NCI-H1930 (cell line): Measurements from ENCODE around the gene PLA2G4D.

Experiments
- DNase-seq, 2 experiments: peaks; one replicate each; lab custom pipeline; 2025; lab: John Stamatoyannopoulos, UW

Gene PLA2G4D

DNA sequence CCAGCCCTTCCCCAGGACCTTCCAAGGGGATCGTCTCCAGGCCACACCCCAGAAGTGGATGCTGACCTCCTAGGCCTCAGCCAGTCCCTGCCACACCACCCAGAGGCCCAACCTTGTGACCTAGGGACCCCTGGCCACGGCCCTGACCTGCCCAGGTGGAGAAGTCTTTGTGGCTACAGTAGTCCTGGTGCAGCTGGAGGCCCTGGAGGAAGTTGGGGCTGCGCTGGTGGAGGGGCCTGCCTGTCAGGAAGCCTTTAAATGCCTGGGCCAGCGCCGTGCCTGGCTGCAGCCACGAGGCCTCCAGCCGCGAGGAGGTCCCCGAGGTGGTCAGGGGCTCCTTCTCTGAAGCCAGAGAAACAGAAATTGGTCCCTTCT is 23.4 kb downstream of the PLA2G4D start:
- DNase-seq, result no peak

DNA sequence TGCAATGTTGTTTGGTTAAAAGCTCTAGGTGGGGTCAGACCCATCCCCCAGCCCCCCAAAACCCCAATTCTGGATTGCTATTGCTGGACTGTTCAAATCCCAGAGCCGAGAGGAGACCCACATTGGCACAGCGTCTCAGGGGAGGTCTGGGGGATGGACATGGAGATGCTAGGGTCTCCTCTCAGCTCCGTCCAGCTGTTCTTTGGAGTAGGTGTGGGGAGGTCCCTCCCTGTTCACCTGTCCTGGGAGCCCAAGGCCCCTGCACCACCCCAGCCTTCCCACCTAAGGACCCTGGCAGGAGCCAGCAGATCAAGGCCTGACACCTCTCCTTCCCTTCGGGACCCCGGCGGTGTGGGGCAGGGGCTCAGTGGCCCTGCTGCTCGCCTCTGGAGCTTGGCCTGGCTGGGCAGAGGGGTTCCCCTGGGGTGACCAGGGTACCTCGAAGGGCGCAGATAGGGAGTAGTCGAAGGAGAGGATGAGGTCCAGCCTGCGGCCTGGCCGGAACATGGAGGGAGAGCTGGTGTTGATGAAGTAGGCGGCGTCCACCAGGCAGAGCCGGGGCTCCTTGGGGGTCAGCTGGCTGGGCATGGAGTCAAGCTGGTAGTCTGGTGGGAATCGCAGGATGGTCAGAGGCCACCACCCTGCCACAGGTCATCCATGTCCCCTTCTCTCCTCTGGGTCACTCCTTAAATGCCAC is 23.9 kb downstream of the PLA2G4D start:
- DNase-seq, result no peak

DNA sequence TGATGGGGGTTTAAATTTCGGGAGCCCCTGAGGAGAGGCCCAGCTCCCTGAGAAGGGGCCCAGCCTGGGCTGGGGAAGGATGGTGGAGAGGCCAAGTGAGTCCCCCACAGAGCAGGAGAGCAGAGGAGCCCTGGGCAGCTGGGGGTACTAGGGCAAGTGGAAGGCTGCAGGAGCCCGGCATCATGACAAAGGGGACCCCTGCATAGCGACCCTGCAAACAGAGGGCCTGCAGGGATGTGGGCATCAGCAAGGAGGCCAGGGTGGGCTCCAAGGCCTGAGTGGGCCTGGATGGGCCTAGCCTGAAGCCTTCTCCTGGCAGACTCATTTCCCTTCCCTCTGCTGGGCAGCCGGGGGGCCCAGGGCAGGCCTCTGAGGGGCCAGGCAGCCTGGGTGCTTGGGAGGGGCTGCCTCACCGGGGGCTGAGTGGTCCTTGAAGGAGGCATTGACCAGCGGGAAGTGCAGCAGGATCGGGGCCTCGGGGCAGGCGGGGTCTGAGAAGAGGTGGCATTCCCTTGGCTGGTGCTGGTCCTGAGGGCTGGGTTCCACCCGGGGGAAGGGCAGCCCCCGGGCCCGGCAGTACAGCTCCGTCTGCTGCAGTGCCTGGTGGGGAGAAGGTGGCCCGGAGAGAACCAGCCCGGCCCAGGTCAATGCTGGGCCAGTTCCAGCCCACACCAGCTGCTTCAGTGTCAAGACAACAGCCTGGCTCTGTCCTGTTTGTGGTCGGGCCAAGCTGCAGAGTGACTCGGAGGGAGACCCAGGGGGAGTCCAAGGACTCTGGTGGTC is 24.7 kb downstream of the PLA2G4D start:
- DNase-seq, result no peak

DNA sequence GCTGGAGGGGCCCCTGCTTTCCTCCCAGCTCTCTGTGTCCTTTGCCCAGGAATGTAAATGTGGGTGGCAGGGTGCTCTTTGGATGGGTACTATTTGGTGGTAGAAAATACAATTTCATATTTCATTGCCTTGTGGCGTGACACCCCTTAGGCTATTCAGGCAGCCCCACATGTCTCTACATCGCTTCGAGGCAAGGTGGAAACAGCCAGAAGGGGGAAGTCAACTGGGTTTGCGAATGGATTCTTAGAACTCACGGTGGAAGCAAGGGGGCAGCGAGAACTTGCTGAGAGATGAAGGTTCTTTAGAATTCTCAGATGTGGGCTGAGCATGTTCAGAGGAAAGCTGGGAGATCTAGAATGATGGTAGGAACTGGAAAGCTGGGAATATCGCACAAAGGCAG is 25.3 kb downstream of the PLA2G4D start:
- no peak for DNase-seq

DNA sequence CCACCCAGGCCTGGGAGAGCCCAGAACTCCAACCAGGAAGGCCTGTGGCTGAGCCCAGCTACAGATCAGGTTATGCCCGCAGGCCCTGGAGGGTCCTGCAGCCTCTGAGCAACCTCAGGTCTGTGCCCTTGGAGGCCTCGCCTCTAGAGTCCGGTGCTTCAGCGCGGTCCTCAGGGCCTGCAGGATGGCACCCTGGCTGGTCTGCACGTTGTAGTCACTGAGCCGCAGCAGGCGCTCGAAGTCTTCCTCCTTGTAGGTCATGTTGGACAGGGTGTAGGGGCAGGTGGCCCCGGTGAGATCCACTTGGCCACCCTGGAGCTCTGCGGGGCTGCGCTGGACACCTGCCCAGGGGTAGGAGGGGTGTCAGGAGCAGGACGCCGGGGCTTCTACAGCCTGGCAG is 25.8 kb downstream of the PLA2G4D start:
- DNase-seq, result no peak

DNA sequence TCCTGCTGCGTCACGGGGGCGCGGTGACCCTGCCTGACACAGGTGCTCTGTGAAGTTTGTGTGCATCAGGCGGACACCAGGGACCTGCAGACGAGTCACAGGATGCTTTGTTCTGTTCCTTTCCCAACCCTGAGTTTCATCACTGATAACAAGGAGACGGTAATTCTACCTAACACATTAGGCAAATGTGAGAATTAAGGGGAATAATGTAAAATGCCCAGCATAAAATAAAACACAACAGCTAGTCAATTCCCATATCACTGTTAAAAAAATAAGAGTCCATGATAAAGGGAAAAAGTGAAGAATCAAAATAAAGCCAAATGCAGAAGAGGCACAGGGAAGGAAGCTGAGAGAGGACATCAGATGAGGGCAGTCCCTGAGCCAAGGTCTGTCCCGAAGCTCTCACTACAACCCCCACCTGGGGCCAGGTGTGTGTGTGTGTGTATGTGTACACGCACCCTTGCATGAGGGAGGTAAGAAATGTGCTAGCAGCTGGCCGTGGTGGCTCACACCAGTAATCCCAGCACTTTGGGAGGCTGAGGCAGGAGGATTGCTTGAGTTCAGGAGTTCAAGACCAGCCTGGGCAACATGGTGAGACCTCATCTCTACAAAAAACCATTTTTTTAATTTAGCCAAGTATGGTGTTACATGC is 27.5 kb downstream of the PLA2G4D start:
- no peak for DNase-seq

DNA sequence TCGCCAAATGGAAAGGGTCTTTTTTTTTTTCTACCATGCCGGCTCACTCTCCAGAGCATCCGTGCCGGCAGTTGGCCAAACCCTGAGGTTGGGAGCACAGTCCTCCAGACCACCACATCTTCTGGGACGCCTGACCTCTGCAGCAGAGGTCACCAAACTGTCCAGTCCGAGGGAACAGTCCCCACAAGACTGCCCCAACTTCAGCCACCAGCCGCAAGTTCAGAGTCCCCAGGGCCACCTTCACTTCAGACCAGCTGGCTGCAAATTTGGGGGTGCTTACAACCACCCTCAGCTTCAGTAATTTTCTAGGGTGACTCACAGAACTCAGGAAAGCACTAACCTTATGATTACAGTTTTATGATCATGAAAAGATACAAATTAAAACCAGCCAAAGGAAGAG is 28.9 kb downstream of the PLA2G4D start:
- no peak for DNase-seq

DNA sequence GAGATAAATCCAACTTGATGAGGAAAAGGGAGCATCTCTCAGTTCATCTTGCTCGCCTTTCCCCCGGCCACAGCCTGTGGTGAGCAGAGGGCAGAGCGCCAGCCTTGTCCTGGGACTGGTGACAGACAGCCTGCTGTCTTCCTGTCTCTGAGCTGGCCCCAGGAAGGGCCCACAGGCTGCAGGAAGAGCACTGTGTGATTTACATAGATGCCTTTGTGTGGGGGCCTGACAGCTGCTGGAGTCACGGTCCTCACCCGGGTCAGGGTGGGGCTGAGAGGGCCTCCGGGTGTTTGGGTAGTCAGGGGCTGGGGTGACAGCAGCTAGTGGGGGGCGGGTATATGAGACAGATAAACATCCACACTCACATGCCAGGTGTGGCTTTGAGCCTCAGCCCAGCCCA is 29.3 kb downstream of the PLA2G4D start:
- DNase-seq, result no peak

DNA sequence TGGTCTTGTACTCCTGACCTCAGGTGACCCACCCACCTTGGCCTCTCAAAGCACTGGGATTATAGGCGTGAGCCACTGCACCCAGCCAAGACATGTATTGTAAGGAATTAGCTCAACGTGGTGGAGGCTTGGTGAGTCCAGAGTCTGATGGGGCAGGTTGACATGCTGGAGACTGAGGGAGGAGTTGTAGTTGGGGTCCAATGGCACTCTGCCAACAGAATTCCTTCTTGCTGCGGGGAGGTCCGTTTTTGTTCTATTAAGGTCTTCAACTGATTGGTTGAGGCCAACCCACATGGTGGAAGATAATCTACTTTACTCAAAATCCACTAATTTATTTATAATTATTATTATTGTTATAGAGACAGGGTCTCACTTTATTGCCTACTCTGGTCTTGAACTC is 30.1 kb downstream of the PLA2G4D start:
- no peak for DNase-seq

DNA sequence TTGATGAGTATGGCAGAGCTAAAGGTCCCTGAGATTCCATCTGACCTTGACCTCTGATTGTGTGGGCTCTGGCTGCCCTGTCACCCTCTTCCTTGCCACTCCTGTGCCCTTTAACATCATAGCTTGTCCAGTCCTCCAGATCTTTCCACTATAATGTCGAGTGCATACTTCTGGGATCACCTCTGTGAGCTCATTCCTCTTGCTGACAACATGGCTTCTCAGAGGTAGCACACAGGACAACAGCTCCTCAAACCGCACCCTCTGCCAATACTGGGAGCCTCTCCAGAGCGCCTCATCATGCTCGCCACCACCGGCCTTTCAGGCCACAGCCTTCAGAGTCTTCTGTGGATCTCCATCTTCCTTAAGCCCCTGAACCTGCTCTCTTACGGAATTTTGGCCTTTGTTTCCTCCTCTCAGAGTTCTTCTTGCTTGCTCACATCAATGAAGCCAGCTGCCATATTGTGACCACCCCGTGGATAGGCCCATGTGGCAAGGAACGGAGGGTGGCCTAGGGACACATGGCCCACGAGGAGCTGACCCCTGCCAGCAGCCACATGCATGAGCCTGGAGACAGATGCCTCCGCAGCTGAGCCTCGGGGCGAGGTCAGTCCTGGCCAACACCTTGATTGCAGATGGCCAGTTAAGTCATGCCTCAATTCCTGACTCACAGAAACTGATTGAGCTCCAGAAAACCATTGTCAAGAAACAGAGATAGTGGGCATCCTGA is 31.1 kb downstream of the PLA2G4D start:
- no peak for DNase-seq

DNA sequence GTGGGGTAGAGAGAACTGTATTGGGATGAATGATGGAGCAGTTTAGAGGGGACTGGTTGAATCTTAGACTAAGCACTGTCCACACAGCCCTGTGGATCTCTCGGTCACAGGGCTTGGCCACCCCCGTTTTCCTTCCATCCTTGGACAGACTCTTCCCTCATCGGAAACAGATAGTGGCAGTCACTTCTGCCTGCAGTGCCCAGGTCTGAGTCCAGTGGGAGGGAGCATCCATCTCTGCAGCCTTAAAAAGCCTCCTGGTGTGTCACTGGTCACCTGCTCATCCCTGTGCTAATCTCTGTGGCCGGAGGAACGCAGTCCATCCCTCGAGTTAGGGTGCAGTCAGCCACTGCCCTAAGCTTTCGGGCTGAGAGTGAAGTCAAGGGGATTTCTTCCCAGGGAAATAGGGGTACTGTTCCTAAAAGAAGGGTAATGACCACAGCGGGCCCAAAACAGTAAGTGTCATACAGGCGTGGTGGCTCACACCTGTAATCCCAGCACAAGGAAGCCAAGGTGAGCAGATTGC is 32.0 kb downstream of the PLA2G4D start:
- DNase-seq, result no peak

DNA sequence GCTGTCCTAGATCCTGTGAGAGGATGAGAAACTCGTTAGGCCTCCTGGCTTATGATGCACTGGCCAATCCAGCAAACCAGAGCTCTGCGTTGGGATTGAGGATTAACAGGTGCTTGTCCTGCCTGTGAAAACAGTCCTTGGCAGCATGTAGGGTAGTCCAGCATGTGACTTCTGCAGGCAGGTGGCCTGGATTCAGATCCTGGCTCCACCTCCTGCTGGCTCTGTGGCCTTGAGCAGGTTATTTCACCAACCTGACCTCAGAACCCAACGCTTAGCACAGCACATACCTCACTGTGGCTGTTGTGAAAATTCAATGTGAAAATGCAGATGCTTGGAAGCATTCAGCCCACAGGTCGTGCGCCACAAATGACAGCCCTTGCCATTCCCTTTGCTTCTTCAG is 33.6 kb downstream of the PLA2G4D start:
- DNase-seq, result no peak

DNA sequence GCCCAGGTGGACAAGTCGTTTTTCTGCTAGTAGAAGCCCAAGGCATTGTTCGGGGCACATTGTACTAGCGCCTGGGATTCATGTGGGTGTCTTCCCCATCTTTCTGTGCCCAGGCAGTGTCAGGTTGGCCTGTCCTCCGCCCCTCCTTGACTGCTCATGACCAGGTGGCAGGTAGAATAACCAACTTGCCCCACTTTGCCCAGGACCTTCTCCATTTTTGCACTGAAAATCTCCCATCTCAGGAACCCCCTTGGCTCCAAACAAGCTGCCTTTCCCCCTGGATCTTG is 33.9 kb downstream of the PLA2G4D start:
- no peak for DNase-seq

DNA sequence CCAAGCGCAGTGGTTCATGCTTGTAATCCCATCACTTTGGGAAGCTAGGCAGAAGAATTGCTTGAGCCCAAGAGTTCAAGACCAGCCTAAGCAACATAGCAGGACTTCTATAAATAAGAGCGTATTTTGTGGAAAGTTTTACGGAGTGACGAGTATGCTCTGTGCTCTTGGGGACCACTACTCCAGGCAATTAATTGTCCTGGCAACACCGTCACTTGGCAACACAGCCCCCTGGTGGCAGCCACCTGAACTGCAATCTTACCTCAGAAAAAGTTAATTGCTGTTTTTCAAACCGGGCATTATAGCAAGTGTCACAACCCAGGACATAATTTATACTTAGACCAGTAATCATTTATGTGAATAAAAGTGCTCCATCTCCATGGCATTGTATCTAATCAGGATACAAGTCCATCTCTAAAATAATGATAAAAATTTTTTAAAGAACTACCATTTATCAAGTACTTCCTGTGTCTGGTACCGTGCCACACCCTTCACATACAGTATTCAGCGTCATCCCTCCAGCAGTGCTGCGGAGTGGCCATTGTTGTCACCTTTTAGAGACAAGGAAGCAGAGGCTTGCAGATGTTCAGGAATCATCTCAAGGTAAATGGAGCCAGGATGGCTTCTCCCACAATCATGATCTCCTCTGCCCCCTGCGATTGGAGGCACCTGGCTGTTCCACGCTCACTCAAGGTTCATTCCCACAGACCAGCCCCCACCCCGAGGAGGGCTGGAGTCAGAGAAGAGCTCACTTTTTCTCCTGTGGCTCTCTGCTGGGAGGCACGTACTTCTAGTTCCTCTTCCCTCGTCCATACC is 34.5 kb downstream of the PLA2G4D start:
- DNase-seq, result no peak

DNA sequence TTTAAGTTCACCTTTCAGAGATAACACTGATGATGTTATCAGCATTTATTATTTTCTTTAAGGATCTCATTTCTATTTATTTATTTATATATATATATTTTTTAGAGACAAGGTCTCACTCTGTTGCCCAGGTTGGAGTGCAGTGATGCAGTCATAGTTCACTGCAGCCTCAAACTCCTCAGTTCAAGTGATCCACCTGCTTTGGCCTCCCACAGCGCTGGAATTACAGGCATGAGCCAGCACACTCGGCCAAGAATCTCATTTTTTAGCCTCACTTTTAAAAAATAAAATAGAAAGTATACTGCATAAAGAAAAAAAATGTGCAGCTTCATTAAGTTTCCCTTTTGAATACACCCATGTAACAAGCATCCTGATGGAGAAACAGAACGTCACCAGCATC is 35.6 kb downstream of the PLA2G4D start:
- DNase-seq, result no peak

DNA sequence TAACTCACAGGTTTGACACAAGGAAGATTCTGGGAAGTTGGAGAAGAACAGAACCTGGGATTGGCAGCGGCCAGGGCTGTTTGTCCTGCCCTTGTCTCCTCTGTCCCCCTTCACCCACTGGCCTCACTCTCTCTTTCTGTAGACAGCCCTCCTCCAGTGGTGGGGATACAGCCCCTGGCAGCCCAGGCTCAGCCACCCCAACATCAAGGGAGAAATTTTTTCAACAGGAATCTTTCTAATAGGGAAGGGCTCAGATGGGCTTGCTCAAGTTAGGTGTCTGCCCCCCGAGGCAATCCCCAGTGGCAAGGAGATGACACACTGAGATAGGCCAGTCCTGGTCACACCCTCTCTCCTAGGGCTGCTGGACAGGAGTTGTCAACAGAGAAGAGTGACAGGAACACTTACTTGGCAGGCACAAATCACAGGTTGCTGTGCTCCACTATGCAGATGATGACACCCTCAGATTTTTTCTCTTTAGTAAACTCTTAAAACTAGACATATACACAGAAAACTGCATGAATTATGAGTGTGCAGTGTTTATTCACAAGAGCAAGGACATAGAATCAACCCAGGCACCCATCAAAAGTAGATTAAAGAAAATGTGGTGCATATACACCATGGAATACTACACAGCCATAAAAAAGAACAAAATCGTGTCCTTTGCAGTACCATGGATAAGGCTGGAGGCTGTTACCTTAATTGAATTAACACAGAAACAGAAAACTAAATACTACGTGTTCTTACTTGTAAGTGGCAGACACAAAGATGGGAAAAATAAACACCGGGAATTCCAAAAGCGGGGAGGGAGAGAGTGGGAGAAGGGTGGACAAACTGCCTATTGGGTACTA is 36.3 kb downstream of the PLA2G4D start:
- no peak for DNase-seq

DNA sequence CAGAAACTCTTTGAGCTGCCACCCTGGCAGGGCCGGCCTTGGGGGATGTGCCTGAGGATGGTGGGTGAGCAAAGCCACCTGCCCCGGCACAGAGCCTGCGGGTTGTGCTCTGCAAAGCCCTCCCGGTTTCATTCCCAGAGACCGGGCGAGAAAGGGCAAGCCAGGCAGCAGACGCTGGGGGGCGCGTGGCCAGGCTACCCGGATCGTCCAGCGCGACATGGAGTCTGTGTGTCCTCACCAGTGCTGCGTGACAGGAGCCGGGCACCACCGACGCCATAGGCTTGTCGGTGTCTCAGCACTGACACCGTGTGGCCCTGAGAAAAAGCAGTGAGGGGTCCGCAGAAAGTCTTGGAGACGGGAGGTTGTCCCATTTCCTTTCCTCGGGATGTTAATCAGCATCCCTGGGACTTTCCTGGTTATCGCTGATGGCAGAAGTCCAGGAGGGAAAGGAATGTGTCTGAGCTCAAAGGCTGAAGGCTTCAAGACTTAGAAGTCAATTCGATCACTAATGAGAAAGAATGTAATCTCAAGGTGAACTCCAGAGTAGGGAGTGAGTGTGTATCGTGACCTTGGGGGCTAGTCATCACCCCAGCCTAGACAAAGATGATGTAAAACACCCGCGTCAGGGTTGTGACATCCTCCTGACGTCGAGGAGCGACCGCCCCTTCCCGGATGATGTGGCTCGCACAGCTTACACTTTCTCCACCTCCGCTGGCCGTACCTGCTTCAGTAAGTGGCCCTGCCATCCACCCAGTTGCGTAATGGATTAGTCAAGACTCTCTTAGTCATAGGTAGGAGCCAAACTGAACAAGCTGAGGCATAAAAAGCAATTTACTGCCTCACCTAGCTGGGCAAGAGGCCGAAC is 37.2 kb downstream of the PLA2G4D start:
- DNase-seq, result peak; percentile 58 to 65

DNA sequence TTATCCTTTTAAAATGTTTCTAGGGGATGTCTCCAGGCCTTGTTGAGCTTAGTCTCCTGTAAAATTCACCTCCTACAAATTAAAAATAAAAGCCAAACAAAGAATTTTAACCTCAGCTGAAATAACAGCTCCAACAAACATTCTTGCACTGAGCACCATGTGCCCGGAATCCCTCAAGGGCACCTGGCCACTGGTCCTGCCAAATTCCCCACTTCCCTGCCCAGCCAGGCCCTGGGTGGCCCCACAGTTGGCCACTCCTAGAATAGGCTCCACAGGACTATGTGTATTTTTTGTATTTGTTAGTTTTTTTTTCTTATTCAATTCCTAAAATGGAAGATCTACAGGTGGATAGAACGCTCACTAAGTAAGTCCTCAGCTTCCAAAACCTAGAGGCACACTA is 40.4 kb downstream of the PLA2G4D start:
- no peak for DNase-seq

DNA sequence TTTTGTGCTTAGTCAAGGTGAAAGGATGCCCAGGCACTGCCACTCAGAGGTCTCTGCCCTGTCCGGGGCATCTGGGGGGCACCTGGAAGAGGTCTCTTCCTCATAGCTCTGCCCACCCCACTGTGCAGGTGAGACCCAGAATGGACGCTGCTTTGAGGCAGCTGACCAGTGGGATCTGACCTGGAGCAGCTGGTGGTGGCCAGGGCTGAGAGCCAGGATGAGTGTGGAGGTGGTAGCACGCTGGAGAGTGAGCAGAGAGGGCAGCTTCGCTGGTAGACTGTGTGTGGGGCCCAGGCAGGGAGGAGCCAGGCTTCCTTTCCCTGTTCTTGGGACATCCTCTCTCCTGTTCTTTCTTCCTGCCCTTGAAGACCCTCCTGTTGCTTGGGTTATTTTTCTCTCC is 41.4 kb downstream of the PLA2G4D start:
- no peak for DNase-seq
